GM11168 (cell line): ENCODE data around the gene CHST11.

Source experiments
- in situ Hi-C: fragments of 300-500 bp; cut with MboI; formaldehyde crosslinking; loops from one replicate; pipeline ENCODE4 v1.12.0; 2022; ENCODE audit warnings: low sequenced_read_pairs; ENCODE audit not compliant: unreplicated experiment

Gene CHST11

GRCh38 chr12:104701756-104702155, 245.0 kb downstream of the CHST11 start:
- in situ Hi-C loops, result no loop called here

- in situ Hi-C loops, result no loop called here
Observed at GRCh38 chr12:104702565-104703139, 245.9 kb downstream of the CHST11 start.

GRCh38 chr12:104703372-104703771, 246.6 kb downstream of the CHST11 start:
- in situ Hi-C loops, result no loop called here

GRCh38 chr12:104704224-104704779, 247.6 kb downstream of the CHST11 start:
- in situ Hi-C loops, result no loop called here

- in situ Hi-C loops, result no loop called here
Observed at GRCh38 chr12:104707194-104707593, 250.4 kb downstream of the CHST11 start.

GRCh38 chr12:104707794-104708558, 251.2 kb downstream of the CHST11 start:
- in situ Hi-C loops, result no loop called here

GRCh38 chr12:104708891-104709290, 252.1 kb downstream of the CHST11 start:
- in situ Hi-C loops, result no loop called here

GRCh38 chr12:104709692-104710435, 253.1 kb downstream of the CHST11 start:
- in situ Hi-C loops, result no loop called here

- in situ Hi-C loops, result no loop called here
Observed at GRCh38 chr12:104710940-104711689, 254.4 kb downstream of the CHST11 start.

GRCh38 chr12:104712477-104712876, 255.7 kb downstream of the CHST11 start:
- in situ Hi-C loops, result no loop called here

GRCh38 chr12:104712968-104713367, 256.2 kb downstream of the CHST11 start:
- in situ Hi-C loops, result no loop called here

GRCh38 chr12:104713444-104713843, 256.7 kb downstream of the CHST11 start:
- in situ Hi-C loops, result no loop called here

GRCh38 chr12:104714369-104714768, 257.6 kb downstream of the CHST11 start:
- in situ Hi-C loops, result no loop called here

- in situ Hi-C loops, result no loop called here
Observed at GRCh38 chr12:104716172-104716571, 259.4 kb downstream of the CHST11 start.

- in situ Hi-C loops, result no loop called here
Observed at GRCh38 chr12:104718304-104718929, 261.7 kb downstream of the CHST11 start.

- in situ Hi-C loops, result no loop called here
Observed at GRCh38 chr12:104719700-104720338, 263.1 kb downstream of the CHST11 start.

- in situ Hi-C loops, result no loop called here
Observed at GRCh38 chr12:104720339-104721038, 263.7 kb downstream of the CHST11 start.

GRCh38 chr12:104721039-104721405, 264.3 kb downstream of the CHST11 start:
- in situ Hi-C loops, result no loop called here

GRCh38 chr12:104721936-104722335, 265.2 kb downstream of the CHST11 start:
- in situ Hi-C loops, result no loop called here
